BE2C (cell line): Measurements from ENCODE around the gene NUDT19.
"Not testable (repeated sequence)": the region's sequence is repeated elsewhere in the genome, so short reads cannot be mapped to it uniquely, and the experiment has no call there.

ENCODE experiments used
- DNase-seq: peaks from one replicate; pipeline ENCODE4 v3.0.0-alpha.2; 2020
- H3K27me3 ChIP-seq: fragments of 250-450 bp; sonication (Bioruptor Pico); 2 replicates; pipeline ENCODE4 v1.5.1; 2020; ENCODE audit warnings: mild to moderate bottlenecking
- H3K36me3 ChIP-seq: fragments of 250-450 bp; sonication (Bioruptor Pico); 2 replicates; pipeline ENCODE4 v1.5.1; 2020; ENCODE audit warnings: mild to moderate bottlenecking
- H3K4me1 ChIP-seq: fragments of 250-450 bp; sonication (Bioruptor Pico); 2 replicates; pipeline ENCODE4 v1.5.1; 2020
- H3K4me3 ChIP-seq: 2 replicates; pipeline ENCODE4 v1.5.1; 2011; ENCODE audit warnings: low read depth, low read length
- H3K9me3 ChIP-seq: fragments of 250-450 bp; sonication (Bioruptor Pico); 2 replicates; pipeline ENCODE4 v1.5.1; 2020
- TF ChIP-seq, protein P1 (sequence below): IDR thresholded peaks from 2 replicates; pipeline ENCODE4 v1.5.1; 2012; ENCODE audit warnings: mild to moderate bottlenecking, low read depth, low read length

The NUDT19 gene

DNA sequence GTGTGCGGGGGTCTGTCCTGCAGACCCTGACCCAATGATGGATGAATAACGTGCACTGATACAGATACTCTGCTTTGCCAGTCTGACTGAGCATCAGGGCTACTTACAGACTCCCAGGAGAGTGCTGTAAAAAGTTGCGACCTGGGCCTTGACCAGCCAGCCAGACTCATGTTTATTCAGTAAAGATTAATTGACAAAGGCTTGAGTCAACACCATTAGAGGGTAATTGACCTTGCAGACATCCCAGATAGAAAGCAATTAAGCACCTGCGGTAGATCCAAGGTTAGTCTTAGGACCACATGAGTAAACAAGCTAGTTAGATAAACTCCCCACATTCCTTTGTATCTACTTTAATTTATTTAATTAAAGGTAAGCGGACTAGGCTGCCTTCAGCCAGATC is 10.4 kb downstream of the NUDT19 start:
- DNase-seq: no peak
- TF ChIP-seq, protein P1, sequence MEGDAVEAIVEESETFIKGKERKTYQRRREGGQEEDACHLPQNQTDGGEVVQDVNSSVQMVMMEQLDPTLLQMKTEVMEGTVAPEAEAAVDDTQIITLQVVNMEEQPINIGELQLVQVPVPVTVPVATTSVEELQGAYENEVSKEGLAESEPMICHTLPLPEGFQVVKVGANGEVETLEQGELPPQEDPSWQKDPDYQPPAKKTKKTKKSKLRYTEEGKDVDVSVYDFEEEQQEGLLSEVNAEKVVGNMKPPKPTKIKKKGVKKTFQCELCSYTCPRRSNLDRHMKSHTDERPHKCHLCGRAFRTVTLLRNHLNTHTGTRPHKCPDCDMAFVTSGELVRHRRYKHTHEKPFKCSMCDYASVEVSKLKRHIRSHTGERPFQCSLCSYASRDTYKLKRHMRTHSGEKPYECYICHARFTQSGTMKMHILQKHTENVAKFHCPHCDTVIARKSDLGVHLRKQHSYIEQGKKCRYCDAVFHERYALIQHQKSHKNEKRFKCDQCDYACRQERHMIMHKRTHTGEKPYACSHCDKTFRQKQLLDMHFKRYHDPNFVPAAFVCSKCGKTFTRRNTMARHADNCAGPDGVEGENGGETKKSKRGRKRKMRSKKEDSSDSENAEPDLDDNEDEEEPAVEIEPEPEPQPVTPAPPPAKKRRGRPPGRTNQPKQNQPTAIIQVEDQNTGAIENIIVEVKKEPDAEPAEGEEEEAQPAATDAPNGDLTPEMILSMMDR: no peak
- H3K9me3 ChIP-seq: peaks cover 9% of the 10 kb centered on the region; the same call in 1 of the 2 replicates
- H3K4me1 ChIP-seq: no peaks in the 10 kb centered on the region
- no peak overlapping the region for H3K4me3 ChIP-seq
- peaks cover 27% of the 10 kb centered on the region for H3K36me3 ChIP-seq
- H3K27me3 ChIP-seq: no peaks in the 10 kb centered on the region

DNA sequence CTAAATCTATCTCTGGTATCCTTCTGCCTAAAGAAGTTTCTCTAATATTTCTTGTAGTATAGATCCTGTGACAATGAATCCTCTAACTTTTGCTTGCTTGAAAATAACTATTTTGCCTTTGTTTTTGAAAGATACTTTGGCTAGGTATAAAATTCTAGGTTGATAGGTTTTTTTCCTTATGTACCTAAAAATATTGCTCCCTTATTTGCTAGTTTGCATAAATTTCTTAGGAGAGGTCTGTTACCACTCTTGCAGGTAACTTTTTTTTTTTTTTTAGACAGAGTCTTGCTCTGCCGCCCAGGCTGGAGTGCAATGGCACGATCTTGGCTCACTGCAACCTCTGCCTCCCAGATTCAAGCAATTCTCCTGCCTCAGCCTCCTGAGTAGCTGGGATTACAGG is 12.4 kb downstream of the NUDT19 start:
- H3K4me1 ChIP-seq, DNase-seq, H3K4me3 ChIP-seq, H3K27me3 ChIP-seq, H3K9me3 ChIP-seq: not testable (repeated sequence)
- H3K36me3 ChIP-seq: peaks cover 24% of the 10 kb centered on the region

DNA sequence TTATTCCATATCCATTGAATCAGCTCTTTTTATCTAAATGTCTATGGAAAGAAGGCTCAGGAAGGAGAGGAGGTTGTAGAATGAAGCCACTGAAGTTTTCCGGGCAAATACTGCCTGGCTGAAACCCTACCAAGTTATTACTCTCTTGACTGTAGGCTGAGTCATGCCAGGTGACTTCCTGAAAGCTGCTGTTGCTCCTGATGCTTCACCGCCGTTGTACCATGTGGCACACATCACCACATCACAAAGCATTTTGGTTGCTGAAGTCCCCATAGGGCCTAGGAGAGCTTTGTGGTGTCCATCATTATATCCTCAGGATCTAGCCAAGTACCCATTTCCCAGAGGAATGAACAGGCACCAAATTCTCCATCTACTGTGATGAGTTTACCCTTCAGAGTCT is 16.8 kb downstream of the NUDT19 start:
- Histone ChIP-seq H3K36me3 (peaks cover 24% of the 10 kb centered on the region), H3K4me3 (no peak overlapping the region), H3K9me3 (peaks cover 9% of the 10 kb centered on the region; the same call in 1 of the 2 replicates), H3K27me3 (no peaks in the 10 kb centered on the region), H3K4me1 (no peaks in the 10 kb centered on the region)
- TF ChIP-seq, protein P1: no peak
- no peak for DNase-seq

DNA sequence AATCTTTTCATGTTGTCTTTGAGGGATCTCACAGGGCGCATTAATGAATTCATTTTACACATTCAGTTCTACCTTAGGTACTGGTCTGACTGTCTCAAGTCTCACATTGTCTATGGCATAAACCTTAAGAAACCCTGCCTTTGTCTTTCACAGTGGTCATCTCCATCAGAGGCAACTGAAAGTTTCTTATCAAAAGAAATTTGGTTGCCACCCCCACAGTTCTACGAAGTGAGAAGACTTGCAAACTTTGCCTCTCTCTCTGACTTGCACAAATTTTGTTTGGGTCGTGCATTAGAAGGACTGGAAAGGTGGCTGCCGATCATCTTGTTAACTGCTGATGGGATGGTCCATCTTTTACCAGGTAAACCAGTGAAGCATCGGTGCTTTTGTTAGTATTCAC is 17.4 kb downstream of the NUDT19 start:
- peaks cover 9% of the 10 kb centered on the region; the same call in 1 of the 2 replicates for H3K9me3 ChIP-seq
- no peaks in the 10 kb centered on the region for H3K4me1 ChIP-seq
- no peak overlapping the region for H3K4me3 ChIP-seq
- H3K36me3 ChIP-seq: peaks cover 22% of the 10 kb centered on the region
- H3K27me3 ChIP-seq: no peaks in the 10 kb centered on the region
- TF ChIP-seq, protein P1: no peak
- DNase-seq: no peak

DNA sequence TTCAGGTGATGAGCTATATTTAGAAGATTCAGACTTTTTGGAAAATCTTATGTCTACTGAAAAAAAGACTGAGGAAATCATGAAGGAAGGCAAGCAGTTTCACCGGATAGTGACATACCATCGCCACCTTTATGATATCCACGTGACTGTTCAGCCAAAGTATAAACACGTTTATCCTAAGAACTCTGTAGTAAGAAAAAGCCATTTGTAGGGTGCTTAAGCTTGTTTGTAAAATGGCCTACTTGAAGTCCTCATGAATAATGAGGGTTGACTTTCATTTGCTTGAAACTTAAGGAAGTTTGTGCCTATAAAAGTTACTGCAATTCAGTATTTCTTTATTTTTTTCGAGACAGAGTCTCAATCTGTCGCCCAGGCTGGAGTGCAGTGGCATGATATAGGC is 20.1 kb downstream of the NUDT19 start:
- H3K9me3 ChIP-seq: no peaks in the 10 kb centered on the region
- no peaks in the 10 kb centered on the region for H3K4me1 ChIP-seq
- peaks cover 11% of the 10 kb centered on the region for H3K36me3 ChIP-seq
- no peak overlapping the region for H3K4me3 ChIP-seq
- no peaks in the 10 kb centered on the region for H3K27me3 ChIP-seq
- no peak for DNase-seq
- TF ChIP-seq, protein P1: no peak

DNA sequence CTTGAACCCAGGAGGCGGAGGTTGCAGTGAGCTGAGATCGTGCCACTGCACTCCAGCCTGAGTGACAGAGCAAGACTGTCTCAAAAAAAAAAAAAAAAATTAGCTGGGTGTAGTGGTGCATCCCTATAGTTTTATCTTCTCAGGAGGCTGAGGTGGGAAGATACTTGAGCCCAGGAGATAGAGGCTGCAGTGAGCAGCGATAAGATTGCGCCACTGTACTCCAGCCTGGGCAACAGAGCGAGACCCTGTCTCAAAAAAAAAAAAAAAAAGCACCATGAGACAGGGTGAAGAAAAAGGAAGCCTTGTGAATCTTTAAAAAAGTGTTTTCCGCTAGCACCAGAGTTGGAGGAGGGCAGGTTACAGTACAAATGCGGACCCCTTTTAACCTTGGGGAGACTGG is 24.6 kb downstream of the NUDT19 start:
- not testable (repeated sequence) for H3K9me3 ChIP-seq, H3K27me3 ChIP-seq, DNase-seq, H3K36me3 ChIP-seq, H3K4me1 ChIP-seq, H3K4me3 ChIP-seq

DNA sequence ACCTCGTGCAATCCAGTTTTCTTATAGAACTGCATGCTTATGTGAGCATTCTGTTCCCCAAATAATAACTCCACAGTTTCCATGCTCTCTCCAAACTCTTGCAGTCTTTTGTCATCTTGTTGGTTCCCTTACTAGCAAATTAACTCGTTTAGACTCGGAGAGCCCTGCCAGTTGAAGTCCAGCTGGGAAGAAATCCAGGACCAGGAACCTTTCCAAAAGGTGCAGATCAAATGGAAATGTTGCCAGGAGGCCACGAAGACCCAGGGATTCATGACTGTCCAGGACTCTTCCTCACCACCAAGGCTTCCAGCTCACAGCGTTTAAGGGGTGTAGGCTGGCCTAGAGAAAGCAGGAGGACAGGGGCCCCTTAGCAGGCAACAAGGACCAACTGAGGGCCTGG is 25.9 kb downstream of the NUDT19 start:
- H3K9me3 ChIP-seq: no peaks in the 10 kb centered on the region
- H3K36me3 ChIP-seq: peaks cover 3% of the 10 kb centered on the region
- H3K4me1 ChIP-seq: no peaks in the 10 kb centered on the region
- no peak overlapping the region for H3K4me3 ChIP-seq
- DNase-seq: no peak
- no peaks in the 10 kb centered on the region for H3K27me3 ChIP-seq
- TF ChIP-seq, protein P1: no peak
